ENCODE data around the gene BABAM2. TPM values are rescaled to one million over a fixed set of nuclear protein-coding genes. Genes with fewer than 3 reads are reported as not detected.

Gene BABAM2
- total and polyA plus RNA-seq, 10 of the 15 experiments (the other 5 are each of a cell fraction or from before 2014, with no cell fraction given), result 30.7 to 59.9 (median 44.5) TPM

DNA sequence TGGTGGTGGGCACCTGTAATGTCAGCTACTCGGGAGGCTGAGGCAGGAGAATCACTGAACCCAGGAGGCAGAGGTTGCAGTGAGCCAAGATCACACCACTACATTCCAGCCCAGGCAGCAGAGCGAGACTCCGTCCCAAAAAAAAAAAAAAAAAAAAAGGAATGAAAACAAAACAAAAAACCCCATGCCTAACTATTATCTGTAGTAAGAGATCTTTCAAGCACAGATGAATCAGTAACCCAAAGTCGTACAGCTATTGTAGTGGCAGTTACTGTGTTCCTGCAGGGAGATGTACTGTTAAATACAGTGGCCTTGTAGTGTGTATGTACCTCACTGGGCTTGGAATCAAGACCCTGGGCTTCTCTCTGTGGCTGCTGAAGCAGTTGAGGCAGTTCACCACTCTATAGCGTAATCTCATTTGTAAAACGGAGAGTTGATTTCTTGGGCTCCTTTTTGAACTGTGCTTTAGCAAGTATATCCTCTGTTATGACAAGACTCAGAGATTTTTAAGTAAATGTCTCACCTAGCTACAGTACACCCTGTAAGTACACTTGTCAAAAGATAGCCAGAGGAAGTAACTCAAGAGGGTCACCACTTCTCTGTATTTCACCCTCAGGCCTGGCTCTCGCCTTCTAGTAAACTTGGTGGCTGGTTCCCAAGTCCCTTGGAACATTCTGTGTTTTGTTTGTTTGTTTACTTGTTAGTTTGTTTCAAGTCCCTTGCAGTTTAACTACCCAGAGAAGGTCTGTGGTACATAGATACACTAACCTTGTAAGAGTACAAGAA is 392.5 kb downstream of the BABAM2 start:
- H4K20me1 ChIP-seq (ENCODE audit: control insufficient read depth, insufficient read depth), result no peaks in the 10 kb centered on the region
- H3K27ac ChIP-seq (ENCODE audit: control insufficient read depth, insufficient read depth), result no peak overlapping the region
- SMC1A ChIA-PET (ENCODE audit: uncharacterized antibody, unreplicated experiment), result no interaction called here
- H2AFZ ChIP-seq (ENCODE audit: control insufficient read depth, low read depth, low read length), result no peak overlapping the region
- H3K9ac ChIP-seq (ENCODE audit: control insufficient read depth, insufficient read depth, low read length), result no peak overlapping the region
- TF ChIP-seq, protein P1, sequence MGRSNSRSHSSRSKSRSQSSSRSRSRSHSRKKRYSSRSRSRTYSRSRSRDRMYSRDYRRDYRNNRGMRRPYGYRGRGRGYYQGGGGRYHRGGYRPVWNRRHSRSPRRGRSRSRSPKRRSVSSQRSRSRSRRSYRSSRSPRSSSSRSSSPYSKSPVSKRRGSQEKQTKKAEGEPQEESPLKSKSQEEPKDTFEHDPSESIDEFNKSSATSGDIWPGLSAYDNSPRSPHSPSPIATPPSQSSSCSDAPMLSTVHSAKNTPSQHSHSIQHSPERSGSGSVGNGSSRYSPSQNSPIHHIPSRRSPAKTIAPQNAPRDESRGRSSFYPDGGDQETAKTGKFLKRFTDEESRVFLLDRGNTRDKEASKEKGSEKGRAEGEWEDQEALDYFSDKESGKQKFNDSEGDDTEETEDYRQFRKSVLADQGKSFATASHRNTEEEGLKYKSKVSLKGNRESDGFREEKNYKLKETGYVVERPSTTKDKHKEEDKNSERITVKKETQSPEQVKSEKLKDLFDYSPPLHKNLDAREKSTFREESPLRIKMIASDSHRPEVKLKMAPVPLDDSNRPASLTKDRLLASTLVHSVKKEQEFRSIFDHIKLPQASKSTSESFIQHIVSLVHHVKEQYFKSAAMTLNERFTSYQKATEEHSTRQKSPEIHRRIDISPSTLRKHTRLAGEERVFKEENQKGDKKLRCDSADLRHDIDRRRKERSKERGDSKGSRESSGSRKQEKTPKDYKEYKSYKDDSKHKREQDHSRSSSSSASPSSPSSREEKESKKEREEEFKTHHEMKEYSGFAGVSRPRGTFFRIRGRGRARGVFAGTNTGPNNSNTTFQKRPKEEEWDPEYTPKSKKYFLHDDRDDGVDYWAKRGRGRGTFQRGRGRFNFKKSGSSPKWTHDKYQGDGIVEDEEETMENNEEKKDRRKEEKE (IDR thresholded peaks at IDR 0.05), result no peak
- TF ChIP-seq NBN (IDR thresholded peaks at IDR 0.05) (no peak), EGR1 (IDR thresholded peaks at IDR 0.05; ENCODE audit: borderline replicate concordance in 1 of 2, low read depth in 2 of 2, low read length in 2 of 2) (no peak), HDGF (IDR thresholded peaks at IDR 0.05) (no peak), GATAD2B (conservative IDR thresholded peaks at IDR 0.05; ENCODE audit: low read depth) (no peak), CREB1 (IDR thresholded peaks at IDR 0.05; ENCODE audit: low read depth) (no peak), RFX5 (IDR thresholded peaks at IDR 0.05; ENCODE audit: low read depth, low read length) (no peak), ASH2L (IDR thresholded peaks at IDR 0.05; ENCODE audit: borderline replicate concordance, low read depth) (no peak), MTA3 (IDR thresholded peaks at IDR 0.05; ENCODE audit: borderline replicate concordance, low read length) (no peak), ZNF24 (IDR thresholded peaks at IDR 0.05) (no peak), POLR2A (IDR thresholded peaks at IDR 0.05; ENCODE audit: low read depth, low read length) (no peak), NR2F1 (conservative IDR thresholded peaks at IDR 0.05) (no peak), PAX5 (IDR thresholded peaks at IDR 0.05; ENCODE audit: borderline replicate concordance, low read depth, low read length) (no peak), PAX8 (IDR thresholded peaks at IDR 0.05) (no peak), HCFC1 (IDR thresholded peaks at IDR 0.05; ENCODE audit: low read length) (no peak)
- TF ChIP-seq, protein P2, sequence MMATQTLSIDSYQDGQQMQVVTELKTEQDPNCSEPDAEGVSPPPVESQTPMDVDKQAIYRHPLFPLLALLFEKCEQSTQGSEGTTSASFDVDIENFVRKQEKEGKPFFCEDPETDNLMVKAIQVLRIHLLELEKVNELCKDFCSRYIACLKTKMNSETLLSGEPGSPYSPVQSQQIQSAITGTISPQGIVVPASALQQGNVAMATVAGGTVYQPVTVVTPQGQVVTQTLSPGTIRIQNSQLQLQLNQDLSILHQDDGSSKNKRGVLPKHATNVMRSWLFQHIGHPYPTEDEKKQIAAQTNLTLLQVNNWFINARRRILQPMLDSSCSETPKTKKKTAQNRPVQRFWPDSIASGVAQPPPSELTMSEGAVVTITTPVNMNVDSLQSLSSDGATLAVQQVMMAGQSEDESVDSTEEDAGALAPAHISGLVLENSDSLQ (IDR thresholded peaks at IDR 0.05), result no peak
- TF ChIP-seq, protein P3, sequence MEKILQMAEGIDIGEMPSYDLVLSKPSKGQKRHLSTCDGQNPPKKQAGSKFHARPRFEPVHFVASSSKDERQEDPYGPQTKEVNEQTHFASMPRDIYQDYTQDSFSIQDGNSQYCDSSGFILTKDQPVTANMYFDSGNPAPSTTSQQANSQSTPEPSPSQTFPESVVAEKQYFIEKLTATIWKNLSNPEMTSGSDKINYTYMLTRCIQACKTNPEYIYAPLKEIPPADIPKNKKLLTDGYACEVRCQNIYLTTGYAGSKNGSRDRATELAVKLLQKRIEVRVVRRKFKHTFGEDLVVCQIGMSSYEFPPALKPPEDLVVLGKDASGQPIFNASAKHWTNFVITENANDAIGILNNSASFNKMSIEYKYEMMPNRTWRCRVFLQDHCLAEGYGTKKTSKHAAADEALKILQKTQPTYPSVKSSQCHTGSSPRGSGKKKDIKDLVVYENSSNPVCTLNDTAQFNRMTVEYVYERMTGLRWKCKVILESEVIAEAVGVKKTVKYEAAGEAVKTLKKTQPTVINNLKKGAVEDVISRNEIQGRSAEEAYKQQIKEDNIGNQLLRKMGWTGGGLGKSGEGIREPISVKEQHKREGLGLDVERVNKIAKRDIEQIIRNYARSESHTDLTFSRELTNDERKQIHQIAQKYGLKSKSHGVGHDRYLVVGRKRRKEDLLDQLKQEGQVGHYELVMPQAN (conservative IDR thresholded peaks at IDR 0.05), result no peak
- DNase-seq (ENCODE audit: low read depth, low spot score), result no peak
- intact Hi-C loops (cut with micrococcal nuclease; ENCODE audit: unreplicated experiment), result no loop called here
- no peaks in the 10 kb centered on the region for H3K79me2 ChIP-seq (ENCODE audit: control insufficient read depth, insufficient read depth, low read length)
- BruUV-seq (replicated peaks), result no TSS peak
- ATAC-seq, result no peak
- no peak overlapping the region for H3K4me2 ChIP-seq (ENCODE audit: control insufficient read depth, insufficient read depth)
- no peaks in the 10 kb centered on the region; a peak in 1 of 4 replicates for H3K36me3 ChIP-seq (ENCODE audit: control insufficient read depth in 2 of 2, insufficient read depth in 2 of 2, low read length in 1 of 2)
- RAD21 ChIA-PET (ENCODE audit: unreplicated experiment), result no interaction called here
- no peaks in the 10 kb centered on the region for H3K9me3 ChIP-seq (replicated peaks; ENCODE audit: control insufficient read depth, insufficient read depth, low read length)
- 93% methylated on average over 5 of the region's 7 CpGs for WGBS (ENCODE audit: insufficient coverage, insufficient replicate concordance, low lambda C conversion rate, missing lambda C conversion rate)
- CTCF ChIA-PET, result interaction anchor here (0.7 kb wide), 1 partner anchor 45 kb away, joined by 3 read pairs; no protein-coding TSS in a partner anchor
- FAIRE-seq, result no peak
- H3K4me1 ChIP-seq (ENCODE audit: control insufficient read depth, insufficient read depth, low read length), result no peaks in the 10 kb centered on the region
- no peaks in the 10 kb centered on the region for H3K27me3 ChIP-seq (replicated peaks in 1 of 2; ENCODE audit: control insufficient read depth in 2 of 2, insufficient read depth in 2 of 2, low read length in 1 of 2)
- POLR2A ChIA-PET, result no interaction called here
- in situ Hi-C loops (cut with MboI), result no loop called here
- no peak overlapping the region for H3K4me3 ChIP-seq
